IMR-90 (cell line): ENCODE results near the gene DNAJB5. TPM values are rescaled to one million over a fixed set of nuclear protein-coding genes. Genes with fewer than 3 reads are reported as not detected.

Experiments used
- ATAC-seq: fragments of 200-7000 bp; cut with Tn5 transposase; 2 replicates; pipeline ENCODE4 v1.9.1; 2020; ENCODE audit warnings: low read depth, mild to moderate bottlenecking, moderate library complexity
- BruUV-seq: library from RNA; stranded (reverse); fragments of 400-500 nt; replicated peaks from 2 replicates; lab custom pipeline; 2021; lab: Mats Ljungman, UMichigan
- CTCF ChIA-PET: fragments of 300-600 bp; formaldehyde crosslinking; extraction: SDS; loops from one replicate; lab custom pipeline; 2021; ENCODE audit warnings: antibody characterized with exemption; lab: Yijun Ruan, JAX
- POLR2A ChIA-PET: fragments of 300-600 bp; sonication (Branson Sonifier 250); formaldehyde crosslinking; loops from one replicate; lab custom pipeline; 2022; ENCODE audit warnings: antibody characterized with exemption; ENCODE audit not compliant: unreplicated experiment; lab: Charles Lee
- DNase-seq: peaks from one replicate; pipeline ENCODE4 v3.0.0; 2013
- H2AFZ ChIP-seq: replicated peaks from 2 replicates; pipeline ENCODE3; 2013; ENCODE audit warnings: low read length, mild to moderate bottlenecking; ENCODE audit not compliant: poor library complexity
- H2AK5ac ChIP-seq: 2 replicates; pipeline ENCODE4 v1.6.1; 2013; ENCODE audit warnings: low read depth, low read length, inconsistent platforms
- H2AK9ac ChIP-seq: replicated peaks from 2 replicates; pipeline ENCODE3; 2013; ENCODE audit warnings: mild to moderate bottlenecking, low read depth, low read length, moderate library complexity; ENCODE audit not compliant: poor library complexity
- H2BK120ac ChIP-seq: 2 replicates; pipeline ENCODE4 v1.6.1; 2013; ENCODE audit warnings: low read depth, low read length, inconsistent platforms
- H2BK15ac ChIP-seq: 3 replicates; pipeline ENCODE4 v1.6.1; 2013; ENCODE audit warnings: low read depth, low read length, inconsistent platforms
- H2BK20ac ChIP-seq: 2 replicates; pipeline ENCODE4 v1.6.1; 2013; ENCODE audit warnings: low read depth, mild to moderate bottlenecking, inconsistent platforms, low read length, moderate library complexity
- H2BK5ac ChIP-seq: 2 replicates; pipeline ENCODE4 v1.6.1; 2013; ENCODE audit warnings: mild to moderate bottlenecking, low read depth, low read length, inconsistent platforms; ENCODE audit not compliant: poor library complexity, severe bottlenecking
- H3K14ac ChIP-seq: replicated peaks from 2 replicates; pipeline ENCODE4 v1.6.1; 2013; ENCODE audit warnings: low read depth, low read length, inconsistent platforms
- H3K18ac ChIP-seq: 2 replicates; pipeline ENCODE4 v1.6.1; 2013; ENCODE audit warnings: low read depth, low read length, control low read depth
- H3K23ac ChIP-seq: 2 replicates; pipeline ENCODE4 v1.6.1; 2013; ENCODE audit warnings: low read depth, low read length, inconsistent platforms
- H3K27ac ChIP-seq: 2 replicates; pipeline ENCODE4 v1.5.1; 2013; ENCODE audit warnings: mild to moderate bottlenecking, control low read depth, low read length; ENCODE audit not compliant: insufficient read depth
- H3K27me3 ChIP-seq: 2 replicates; pipeline ENCODE4 v1.6.1; 2013; ENCODE audit warnings: low read length; ENCODE audit not compliant: control insufficient read depth, insufficient read depth
- H3K36me3 ChIP-seq: 2 replicates; pipeline ENCODE4 v1.6.1; 2013; ENCODE audit warnings: low read length, mixed read lengths; ENCODE audit not compliant: control insufficient read depth, insufficient read depth
- H3K4ac ChIP-seq: 2 replicates; pipeline ENCODE4 v1.6.1; 2013; ENCODE audit warnings: low read depth, low read length, inconsistent platforms
- H3K4me1 ChIP-seq: 2 replicates; pipeline ENCODE4 v1.6.1; 2013; ENCODE audit warnings: low read length, mixed read lengths; ENCODE audit not compliant: control insufficient read depth, insufficient read depth
- H3K4me2 ChIP-seq: 2 replicates; pipeline ENCODE4 v1.6.1; 2013; ENCODE audit warnings: low read depth, mild to moderate bottlenecking, control low read depth, low read length, moderate library complexity
- H3K4me3 ChIP-seq: 2 replicates; pipeline ENCODE4 v1.5.1; 2013; ENCODE audit warnings: low read depth, mild to moderate bottlenecking, control low read depth, low read length, moderate library complexity; ENCODE audit not compliant: insufficient read depth
- H3K56ac ChIP-seq: 2 replicates; pipeline ENCODE4 v1.6.1; 2013; ENCODE audit warnings: low read length, inconsistent platforms; ENCODE audit not compliant: insufficient read depth; ENCODE audit errors: extremely low read depth
- H3K79me1 ChIP-seq, 2 experiments: 2 replicates each; pipeline ENCODE4 v1.6.1; 2013; ENCODE audit warnings: low read length in 2 of 2, inconsistent platforms in 1 of 2, low read depth in 1 of 2
- H3K9ac ChIP-seq: 2 replicates; pipeline ENCODE4 v1.6.1; 2013; ENCODE audit warnings: low read depth, low read length, control low read depth
- H3K9me1 ChIP-seq: 2 replicates; pipeline ENCODE4 v1.6.1; 2013; ENCODE audit warnings: low read length, inconsistent platforms; ENCODE audit not compliant: insufficient read depth
- H3K9me3 ChIP-seq: 2 replicates; pipeline ENCODE4 v1.6.1; 2013; ENCODE audit warnings: low read length; ENCODE audit not compliant: control insufficient read depth, insufficient read depth
- H4K20me1 ChIP-seq: 2 replicates; pipeline ENCODE4 v1.6.1; 2013; ENCODE audit warnings: low read length, inconsistent platforms; ENCODE audit not compliant: insufficient read depth
- H4K5ac ChIP-seq: 2 replicates; pipeline ENCODE4 v1.6.1; 2013; ENCODE audit warnings: mild to moderate bottlenecking, low read depth, low read length, control low read depth
- H4K8ac ChIP-seq, 2 experiments: 2 replicates each; pipeline ENCODE4 v1.6.1; 2013; ENCODE audit warnings: low read depth in 2 of 2, low read length in 2 of 2, control low read depth in 1 of 2, inconsistent platforms in 1 of 2
- H4K91ac ChIP-seq: 2 replicates; pipeline ENCODE4 v1.6.1; 2013; ENCODE audit warnings: low read depth, low read length, inconsistent platforms; ENCODE audit not compliant: insufficient read depth
- ELK1 ChIP-seq: fragments of 150-350 bp; IDR thresholded peaks from 2 replicates; pipeline ENCODE4 v1.6.1; 2016; ENCODE audit warnings: low read depth, mild to moderate bottlenecking, low read length, moderate library complexity, borderline replicate concordance
- MAZ ChIP-seq: IDR thresholded peaks from 2 replicates; pipeline ENCODE4 v1.6.1; 2012; ENCODE audit warnings: low read depth, mild to moderate bottlenecking, low read length, improper control_type of control experiment, moderate library complexity, borderline replicate concordance
- MXI1 ChIP-seq: IDR thresholded peaks from 2 replicates; pipeline ENCODE4 v1.6.1; 2012; ENCODE audit warnings: low read depth, mild to moderate bottlenecking, low read length, moderate library complexity, borderline replicate concordance
- WGBS, 2 experiments: methylation state at CpG; one replicate each; pipeline versions ENCODE4 v1.1.5 to v1.1.7; 2013; ENCODE audit warnings: missing lambda C conversion rate in 2 of 2; ENCODE audit not compliant: insufficient read length in 1 of 2; ENCODE audit errors: extremely low coverage in 2 of 2; 5-methylcytosine and 5-hydroxymethylcytosine counted together
- dilution Hi-C: fragments of 300-500 bp; cut with HindIII; formaldehyde crosslinking; loops from one replicate; pipeline ENCODE4 v1.14.3; 2018; ENCODE audit warnings: low sequenced_read_pairs; ENCODE audit not compliant: unreplicated experiment
- in situ Hi-C: fragments of 300-500 bp; cut with MboI; formaldehyde crosslinking; loops from 3 replicates; pipeline ENCODE4 v1.14.3; 2019; ENCODE audit warnings: low sequenced_read_pairs, inconsistent platforms, mixed read lengths
- intact Hi-C: fragments of 100-400 bp; cut with micrococcal nuclease; formaldehyde crosslinking; loops from 2 replicates; pipeline ENCODE4 v1.10.0; 2022
- polyA plus RNA-seq, 3 experiments: library from polyadenylated mRNA; depleted of rRNA; stranded (reverse); fragments of >200 nt; gene quantifications; 2 replicates each; pipeline ENCODE4 v1.2.3, GENCODE V29; 2012; ENCODE audit warnings: low replicate concordance in 1 of 3
- total RNA-seq: library from RNA; depleted of rRNA; stranded (reverse); fragments of >200 nt; gene quantifications from 2 replicates; pipeline ENCODE4 v1.2.3, GENCODE V29; 2012

The DNAJB5 gene
- total and polyA plus RNA-seq, 2 of the 4 experiments (the other 2 are of a cell fraction) = 11.4 to 14.9 TPM

GRCh38 chr9:34984049-34984448 lies 5.5 kb upstream of the DNAJB5 start:
- Histone ChIP-seq H3K56ac (no peak overlapping the region), H3K36me3 (no peaks in the 10 kb centered on the region), H2BK5ac (no peak overlapping the region), H3K14ac (no peak overlapping the region), H3K4me3 (no peak overlapping the region), H3K4me1 (no peaks in the 10 kb centered on the region), H3K9ac (no peak overlapping the region), H3K4me2 (no peak overlapping the region), H3K18ac (no peak overlapping the region), H3K79me1 (no peaks in the 10 kb centered on the region), H4K5ac (no peak overlapping the region), H4K91ac (no peak overlapping the region), H3K9me1 (peaks cover 7% of the 10 kb centered on the region; the same call in 1 of the 2 replicates), H3K27ac (no peak overlapping the region), H2BK120ac (no peak overlapping the region), H2AFZ (no peak overlapping the region), H3K4ac (no peak overlapping the region), H3K27me3 (peaks cover 22% of the 10 kb centered on the region), H4K20me1 (no peaks in the 10 kb centered on the region), H4K8ac (no peak overlapping the region), H2AK5ac (no peak overlapping the region), H3K9me3 (no peaks in the 10 kb centered on the region), H2AK9ac (no peak overlapping the region), H2BK20ac (no peak overlapping the region), H3K23ac (no peak overlapping the region), H2BK15ac (no peak overlapping the region)
- DNase-seq = peak; percentile 48
- in situ Hi-C loops = no loop called here
- TF ChIP-seq MAZ = peak; percentile 21; the same call in 1 of the 2 replicates
- no peak for TF ChIP-seq ELK1
- no peak for TF ChIP-seq MXI1
- ChIA-PET POLR2A (interaction anchor here (0.6 kb wide), 1 partner anchor 9 kb away, joined by 3 read pairs; no protein-coding TSS in a partner anchor), CTCF (interaction anchor here (1.3 to 1.7 kb wide), 2 partner anchors 81 to 84 kb away, joined by 4 to 13 read pairs; no protein-coding TSS in a partner anchor)
- no CpG with 5 or more reads among the region's 1 CpG for WGBS, 2 experiments
- BruUV-seq = no TSS peak
- dilution Hi-C loops = no loop called here
- peak; percentile 53 for ATAC-seq
- intact Hi-C loops = no loop called here
